Left renal pelvis (tissue), 4 donors: ENCODE measurements around the gene GCGR. TPM values are rescaled to one million over a fixed set of nuclear protein-coding genes. Genes with fewer than 3 reads are reported as not detected.
A peak's percentile ranks its signal among the peaks of the same experiment; 100 is the strongest.

Source experiments
- DNase-seq, 4 donors: peaks; one replicate each; pipeline ENCODE4 v3.0.0-alpha.2; 2013; ENCODE audit warnings: low read depth in 4 of 4, low spot score in 3 of 4
- polyA plus RNA-seq, 4 donors: library from polyadenylated mRNA; unstranded; fragments of 120-200 nt; gene quantifications; one replicate each; pipeline ENCODE4 v1.2.1, GENCODE V29; 2013; ENCODE audit not compliant: insufficient read length in 4 of 4

Gene GCGR
- polyA plus RNA-seq, 4 donors = 1.2 to 18.6 (median 9.1) TPM

- no peak for DNase-seq
Measured at GRCh38 chr17:81845881-81846742, 42.2 kb downstream of the GCGR start.

- DNase-seq = no peak
Measured at GRCh38 chr17:81846743-81847689, 43.1 kb downstream of the GCGR start.

- no peak for DNase-seq
Measured at GRCh38 chr17:81849457-81849856, 45.5 kb downstream of the GCGR start.

GRCh38 chr17:81851423-81851822, 47.5 kb downstream of the GCGR start:
- no peak for DNase-seq

- no peak for DNase-seq
Measured at GRCh38 chr17:81852237-81852636, 48.3 kb downstream of the GCGR start.

- DNase-seq = no peak
Measured at GRCh38 chr17:81854974-81855774, 51.2 kb downstream of the GCGR start.

GRCh38 chr17:81858170-81858966, 54.4 kb downstream of the GCGR start:
- no peak for DNase-seq

GRCh38 chr17:81858967-81859905, 55.3 kb downstream of the GCGR start:
- DNase-seq = no peak

GRCh38 chr17:81859906-81860755, 56.2 kb downstream of the GCGR start, which contains the start of gene P4HB:
TSS of gene P4HB (minus strand) at chr17:81860535. CDS start at chr17:81860471, 64 bp downstream.
- no peak for DNase-seq

GRCh38 chr17:81860756-81861568, 57.0 kb downstream of the GCGR start:
- DNase-seq = peak; percentile 100

GRCh38 chr17:81863123-81863675, 59.2 kb downstream of the GCGR start:
- DNase-seq = no peak

Other genes with a start within 250 kb of the GCGR start
- gene NPLOC4, start 167.0 kb upstream of the GCGR start, polyA plus RNA-seq = 10 to 100 TPM; 45.0 to 70.0 (median 57.1) TPM
- 1 to 10 TPM; 2.0 to 6.9 (median 2.2) TPM for gene TSPAN10, start 167.0 kb upstream of the GCGR start, polyA plus RNA-seq
- gene PDE6G, start 147.6 kb upstream of the GCGR start, polyA plus RNA-seq = 10 to 100 TPM in 3 of 4 donors, 1 to 10 TPM in 1; 6.2 to 15.0 (median 13.1) TPM
- gene OXLD1, start 137.5 kb upstream of the GCGR start, polyA plus RNA-seq = 10 to 100 TPM in 3 of 4 donors, 1 to 10 TPM in 1; 9.6 to 21.6 (median 12.3) TPM
- gene CCDC137, start 137.4 kb upstream of the GCGR start, polyA plus RNA-seq = 10 to 100 TPM in 3 of 4 donors, 1 to 10 TPM in 1; 9.6 to 18.5 (median 14.0) TPM
- 10 to 100 TPM; 34.7 to 52.6 (median 43.6) TPM for gene ARL16, start 120.4 kb upstream of the GCGR start, polyA plus RNA-seq
- gene HGS, start 120.1 kb upstream of the GCGR start, polyA plus RNA-seq = 100 to 1,000 TPM in 1 of 4 donors, 10 to 100 TPM in 3; 88.9 to 110 (median 96.0) TPM
- gene MRPL12, start 100.8 kb upstream of the GCGR start, polyA plus RNA-seq = 10 to 100 TPM; 26.8 to 53.8 (median 41.6) TPM
- 10 to 100 TPM in 3 of 4 donors, 1 to 10 TPM in 1; 7.1 to 20.5 (median 12.5) TPM for gene SLC25A10, start 91.9 kb upstream of the GCGR start, polyA plus RNA-seq
- 100 to 1,000 TPM in 1 of 4 donors, 10 to 100 TPM in 3; 76.5 to 114 (median 90.4) TPM for gene MCRIP1, start 29.1 kb downstream of the GCGR start, polyA plus RNA-seq
- gene PPP1R27, start 30.9 kb downstream of the GCGR start, polyA plus RNA-seq = under 1 TPM in 3 of 4 donors, not detected in 1; 0.14 to 0.58 (median 0.26) TPM
- 100 to 1,000 TPM; 409 to 482 (median 447) TPM for gene P4HB, start 56.4 kb downstream of the GCGR start, polyA plus RNA-seq
- gene ARHGDIA, start 67.2 kb downstream of the GCGR start, polyA plus RNA-seq = 100 to 1,000 TPM; 165 to 238 (median 183) TPM
- gene ALYREF, start 87.4 kb downstream of the GCGR start, polyA plus RNA-seq = 10 to 100 TPM; 66.2 to 85.2 (median 73.7) TPM
- gene ANAPC11, start 87.6 kb downstream of the GCGR start, polyA plus RNA-seq = 100 to 1,000 TPM in 1 of 4 donors, 10 to 100 TPM in 3; 69.4 to 105 (median 73.2) TPM
- 1 to 10 TPM in 1 of 4 donors, under 1 TPM in 3; 0.33 to 1.4 (median 0.50) TPM for gene NPB, start 98.1 kb downstream of the GCGR start, polyA plus RNA-seq
- 10 to 100 TPM; 13.4 to 47.8 (median 41.3) TPM for gene PCYT2, start 107.2 kb downstream of the GCGR start, polyA plus RNA-seq
- gene SIRT7, start 114.0 kb downstream of the GCGR start, polyA plus RNA-seq = 10 to 100 TPM in 3 of 4 donors, 1 to 10 TPM in 1; 7.7 to 22.0 (median 11.1) TPM
- gene MAFG, start 123.6 kb downstream of the GCGR start, polyA plus RNA-seq = 10 to 100 TPM in 3 of 4 donors, 1 to 10 TPM in 1; 9.6 to 14.8 (median 12.0) TPM
- 10 to 100 TPM; 29.4 to 75.5 (median 31.5) TPM for gene PYCR1, start 133.2 kb downstream of the GCGR start, polyA plus RNA-seq
- gene MYADML2, start 143.1 kb downstream of the GCGR start, polyA plus RNA-seq = under 1 TPM in 3 of 4 donors, not detected in 1; 0.07 to 0.26 (median 0.07) TPM
- 1 to 10 TPM in 3 of 4 donors, under 1 TPM in 1; 0.30 to 3.0 (median 2.4) TPM for gene NOTUM, start 157.0 kb downstream of the GCGR start, polyA plus RNA-seq
- 10 to 100 TPM; 19.5 to 39.0 (median 23.1) TPM for gene ASPSCR1, start 173.5 kb downstream of the GCGR start, polyA plus RNA-seq
- 10 to 100 TPM; 32.0 to 50.3 (median 34.4) TPM for gene CENPX, start 218.7 kb downstream of the GCGR start, polyA plus RNA-seq
- 10 to 100 TPM in 3 of 4 donors, 1 to 10 TPM in 1; 9.7 to 18.1 (median 12.1) TPM for gene LRRC45, start 219.2 kb downstream of the GCGR start, polyA plus RNA-seq
- gene RAC3, start 227.5 kb downstream of the GCGR start, polyA plus RNA-seq = 10 to 100 TPM; 10.2 to 14.1 (median 12.1) TPM
- gene DCXR, start 233.5 kb downstream of the GCGR start, polyA plus RNA-seq = 10 to 100 TPM; 35.6 to 91.2 (median 78.5) TPM
- 10 to 100 TPM; 36.9 to 61.9 (median 40.6) TPM for gene RFNG, start 247.7 kb downstream of the GCGR start, polyA plus RNA-seq
- 100 to 1,000 TPM in 2 of 4 donors, 10 to 100 TPM in 2; 70.7 to 141 (median 101) TPM for gene GPS1, start 247.7 kb downstream of the GCGR start, polyA plus RNA-seq